Skeletal muscle tissue (tissue), 4 donors: Measurements from ENCODE around the gene KCND3. TPM values are rescaled to one million over a fixed set of nuclear protein-coding genes. Genes with fewer than 3 reads are reported as not detected.

Experiments
- H3K27ac ChIP-seq: one replicate; pipeline ENCODE4 v1.7.0; 2013; ENCODE audit warnings: mild to moderate bottlenecking, low read depth, low read length, inconsistent platforms
- H3K27me3 ChIP-seq, 3 donors: one replicate each; pipeline ENCODE4 v1.7.0; 2013; ENCODE audit warnings: low read length in 3 of 3; ENCODE audit not compliant: control insufficient read depth in 3 of 3, insufficient read depth in 3 of 3
- H3K36me3 ChIP-seq, 3 donors: one replicate each; pipeline ENCODE4 v1.7.0; 2013; ENCODE audit warnings: low read length in 3 of 3; ENCODE audit not compliant: control insufficient read depth in 3 of 3, insufficient read depth in 3 of 3
- H3K4me1 ChIP-seq, 3 donors: one replicate each; pipeline ENCODE4 v1.7.0; 2013; ENCODE audit warnings: low read length in 3 of 3, mild to moderate bottlenecking in 3 of 3; ENCODE audit not compliant: control insufficient read depth in 3 of 3, insufficient read depth in 3 of 3
- H3K4me3 ChIP-seq, 3 donors: one replicate each; pipeline ENCODE4 v1.7.0; 2013; ENCODE audit warnings: low read length in 3 of 3
- H3K9ac ChIP-seq, 3 donors: one replicate each; pipeline ENCODE4 v1.7.0; 2013; ENCODE audit warnings: low read length in 3 of 3, mild to moderate bottlenecking in 3 of 3, moderate library complexity in 2 of 3, low read depth in 1 of 3
- H3K9me3 ChIP-seq, 3 donors: one replicate each; pipeline ENCODE4 v1.7.0; 2013; ENCODE audit warnings: low read length in 3 of 3; ENCODE audit not compliant: control insufficient read depth in 3 of 3
- total RNA-seq: library from RNA; depleted of rRNA; stranded (reverse); fragments of >200 nt; gene quantifications from one replicate; pipeline ENCODE4 v1.2.3, GENCODE V29; 2014
- donor health status: Osteomylitis.

The KCND3 gene
- total RNA-seq, 1 donor from 2014 or later: 1.0 TPM

DNA sequence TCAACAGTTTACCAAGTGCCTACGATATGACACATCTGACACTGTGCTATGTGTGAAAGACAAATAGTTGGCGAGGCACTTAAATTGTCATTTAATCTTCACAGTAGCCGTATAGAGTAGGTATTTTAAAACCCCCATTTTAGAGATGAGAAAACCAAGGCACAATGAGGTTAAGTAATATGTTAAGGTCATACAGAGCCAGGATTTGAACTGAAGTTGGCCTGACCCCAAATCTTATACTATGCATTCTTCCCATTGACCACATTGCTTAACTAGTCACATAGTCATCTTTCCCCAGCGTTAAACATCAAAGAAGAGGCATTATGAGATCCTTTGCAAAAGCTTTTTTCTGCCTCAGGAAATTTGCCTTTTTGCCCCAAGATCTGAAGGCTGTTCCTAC, 254.1 kb downstream of the KCND3 start:
- Histone ChIP-seq H3K9me3 (no peaks in the 10 kb centered on the region), H3K4me1 (peaks cover 74 to 95% (median 89%) of the 10 kb centered on the region in 3 donors), H3K36me3 (no peaks in the 10 kb centered on the region), H3K27me3 (no peaks in the 10 kb centered on the region), H3K27ac (no peak overlapping the region), H3K9ac (no peak overlapping the region), H3K4me3 (no peak overlapping the region)

DNA sequence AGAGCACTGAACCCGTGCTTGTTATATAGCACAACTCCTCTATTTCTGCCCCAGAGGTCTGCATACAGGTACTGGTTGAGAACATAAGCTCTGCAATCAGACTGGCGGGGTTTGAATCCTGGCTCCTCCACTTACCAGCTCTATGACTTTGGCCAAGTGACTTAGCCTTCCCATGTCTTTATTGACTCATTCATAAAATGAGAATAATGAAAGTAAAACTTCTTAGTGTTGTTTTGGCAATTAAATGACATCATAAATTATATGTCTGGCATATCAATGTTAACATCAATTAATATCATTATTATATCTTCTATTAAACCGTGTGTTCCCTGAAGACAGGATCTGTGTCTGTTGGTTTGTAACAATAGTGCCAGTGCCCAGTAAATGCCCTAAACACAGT, 254.6 kb downstream of the KCND3 start:
- no peak overlapping the region for H3K9ac ChIP-seq
- peaks cover 74 to 95% (median 89%) of the 10 kb centered on the region in 3 donors for H3K4me1 ChIP-seq
- H3K36me3 ChIP-seq: no peaks in the 10 kb centered on the region
- H3K4me3 ChIP-seq: no peak overlapping the region
- H3K9me3 ChIP-seq: no peaks in the 10 kb centered on the region
- no peaks in the 10 kb centered on the region for H3K27me3 ChIP-seq
- H3K27ac ChIP-seq: no peak overlapping the region

DNA sequence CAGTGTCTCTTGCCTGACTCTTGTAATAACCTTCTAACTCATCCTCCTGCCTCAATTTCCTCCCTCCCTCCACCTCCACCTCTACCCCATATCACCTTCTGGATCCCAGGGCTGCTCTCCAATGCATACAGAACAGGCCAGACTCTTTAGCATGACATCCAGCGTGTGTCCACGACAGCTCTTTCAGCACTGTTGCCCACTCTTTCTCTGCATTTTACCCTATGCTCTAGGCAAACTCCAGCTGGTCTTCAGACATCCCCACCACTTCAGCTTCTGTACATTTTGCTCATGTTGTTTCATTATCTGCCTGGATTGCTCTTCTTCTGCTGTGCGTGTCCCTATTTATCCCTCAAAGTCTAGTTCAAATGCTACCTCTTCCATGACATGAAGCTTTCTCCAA, 255.0 kb downstream of the KCND3 start:
- H3K27ac ChIP-seq: peak overlapping the region; percentile 59
- no peaks in the 10 kb centered on the region for H3K9me3 ChIP-seq
- H3K36me3 ChIP-seq: no peaks in the 10 kb centered on the region
- peaks cover 74 to 95% (median 89%) of the 10 kb centered on the region in 3 donors for H3K4me1 ChIP-seq
- peak overlapping the region in 1 of 3 donors; percentile 27 for H3K9ac ChIP-seq
- no peak overlapping the region for H3K4me3 ChIP-seq
- no peaks in the 10 kb centered on the region for H3K27me3 ChIP-seq

DNA sequence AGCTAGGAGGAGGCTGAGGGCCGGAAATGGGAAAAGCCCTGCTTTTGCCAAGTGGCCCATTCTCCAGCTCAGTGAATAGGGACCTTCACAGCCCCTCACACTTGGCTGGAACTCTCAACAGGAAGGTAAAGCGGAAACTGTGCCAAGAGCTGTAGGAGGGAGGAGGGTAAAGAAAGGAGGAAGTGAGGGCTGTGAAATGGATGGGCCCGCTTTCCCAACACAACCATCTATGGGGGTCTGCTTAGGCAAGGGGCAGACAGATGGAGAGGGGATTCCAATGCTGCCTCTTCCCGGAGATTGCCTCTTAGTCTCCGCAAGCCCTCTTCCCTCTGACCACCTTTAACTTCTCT, 255.5 kb downstream of the KCND3 start:
- Histone ChIP-seq H3K27me3 (no peaks in the 10 kb centered on the region), H3K4me1 (peaks cover 75 to 98% (median 92%) of the 10 kb centered on the region in 3 donors), H3K9me3 (no peaks in the 10 kb centered on the region), H3K4me3 (peak overlapping the region in 1 of 3 donors; percentile 22), H3K9ac (no peak overlapping the region), H3K36me3 (no peaks in the 10 kb centered on the region), H3K27ac (peak overlapping the region; percentile 59)

DNA sequence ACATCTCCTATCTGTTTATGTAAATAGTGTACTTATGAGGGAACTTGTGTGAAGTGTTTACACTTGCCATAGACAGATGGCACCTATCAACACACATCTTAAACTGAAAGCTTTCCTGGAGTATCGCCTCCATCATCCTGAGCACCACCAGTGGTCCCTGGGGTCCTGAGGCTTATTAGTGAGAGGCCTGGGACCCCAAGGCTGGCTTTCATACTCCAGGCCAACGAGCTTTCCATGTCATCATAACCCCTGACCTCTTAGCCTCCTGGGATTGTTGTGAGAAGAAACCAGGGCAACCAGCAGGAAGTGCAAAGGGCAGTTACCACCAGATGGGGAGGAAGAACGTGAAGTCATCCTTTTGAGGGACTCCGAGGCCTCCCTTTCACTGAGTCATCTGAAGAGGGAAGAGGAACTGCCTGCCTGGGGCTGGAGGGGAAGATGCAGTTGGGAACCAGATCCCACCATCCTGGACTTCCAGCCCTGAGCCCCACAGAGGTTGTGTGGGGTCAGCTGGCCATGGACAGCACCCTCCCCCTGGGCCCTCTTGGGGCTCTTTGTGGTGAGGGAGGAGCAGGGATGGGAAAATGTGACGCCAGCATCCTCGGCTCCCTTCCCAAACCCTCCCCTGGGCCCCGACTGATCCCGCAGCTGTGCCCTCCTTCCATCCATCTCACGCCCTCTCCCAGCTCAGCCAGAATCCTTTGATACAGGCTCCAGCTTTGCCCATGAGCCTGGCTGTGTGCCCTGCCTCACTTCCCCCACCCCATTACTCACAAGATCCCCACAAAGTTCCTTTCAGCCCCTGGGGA, 256.1 kb downstream of the KCND3 start:
- H3K27me3 ChIP-seq: no peaks in the 10 kb centered on the region
- peak overlapping the region; percentile 59 for H3K27ac ChIP-seq
- H3K9me3 ChIP-seq: no peaks in the 10 kb centered on the region
- peak overlapping the region in 1 of 3 donors; percentile 13 for H3K4me3 ChIP-seq
- no peaks in the 10 kb centered on the region for H3K36me3 ChIP-seq
- peaks cover 77 to 97% (median 96%) of the 10 kb centered on the region in 3 donors for H3K4me1 ChIP-seq
- H3K9ac ChIP-seq: no peak overlapping the region

DNA sequence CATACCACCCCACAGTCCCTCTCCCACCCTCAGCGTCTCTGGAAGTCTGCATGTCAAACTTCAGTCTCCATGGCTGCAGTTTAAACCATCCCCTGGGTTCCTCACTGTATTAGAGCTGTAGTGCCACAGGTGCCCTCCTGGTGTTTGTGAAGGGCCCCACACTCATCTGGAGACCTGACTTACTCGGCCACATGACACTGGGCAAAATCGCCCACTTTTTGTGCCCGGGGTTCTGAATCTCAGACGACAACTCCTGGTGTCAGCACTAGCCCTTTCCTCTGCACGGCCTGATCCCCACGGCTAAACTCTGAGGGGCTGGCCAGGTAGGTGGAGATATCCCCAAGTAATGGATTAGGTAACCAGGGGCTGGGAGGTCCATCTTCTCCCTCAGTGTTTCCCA, 256.8 kb downstream of the KCND3 start:
- peaks cover 76 to 97% (median 96%) of the 10 kb centered on the region in 3 donors for H3K4me1 ChIP-seq
- H3K9ac ChIP-seq: no peak overlapping the region
- no peaks in the 10 kb centered on the region for H3K27me3 ChIP-seq

DNA sequence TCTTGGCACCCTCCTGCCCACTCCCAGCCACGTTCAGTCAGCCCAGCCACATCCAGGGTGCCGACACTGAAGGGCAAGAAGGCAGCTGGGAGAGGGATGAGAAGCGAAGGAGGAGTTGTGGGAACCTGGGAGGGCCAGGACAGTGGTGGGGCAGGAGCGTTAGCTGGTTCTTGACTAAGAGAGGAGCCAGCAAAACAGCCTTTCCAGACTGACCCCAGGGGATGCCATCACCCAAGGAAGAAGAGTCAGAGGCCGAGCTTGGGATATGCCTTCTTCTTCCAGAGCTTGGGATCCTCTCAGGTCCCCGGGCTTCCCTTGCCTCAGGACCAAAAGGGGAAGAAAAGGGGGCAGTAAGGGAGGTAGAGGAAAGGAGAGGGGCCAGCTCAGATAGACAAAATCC, 257.5 kb downstream of the KCND3 start:
- H3K9me3 ChIP-seq: no peaks in the 10 kb centered on the region
- H3K27ac ChIP-seq: no peak overlapping the region
- peaks cover 0 to 7% (median 0%) of the 10 kb centered on the region in 3 donors for H3K36me3 ChIP-seq
- no peaks in the 10 kb centered on the region for H3K27me3 ChIP-seq
- no peak overlapping the region for H3K4me3 ChIP-seq
- peak overlapping the region in 1 of 3 donors; percentile 40 for H3K9ac ChIP-seq
- H3K4me1 ChIP-seq: peaks cover 76 to 97% (median 96%) of the 10 kb centered on the region in 3 donors

More for the DNA sequence above, 256.8 kb downstream of the KCND3 start:
- Histone ChIP-seq H3K4me3 (no peak overlapping the region), H3K36me3 (peaks cover 0 to under 1% (median 0%) of the 10 kb centered on the region in 3 donors), H3K27ac (peak overlapping the region; percentile 59), H3K9me3 (no peaks in the 10 kb centered on the region)

DNA sequence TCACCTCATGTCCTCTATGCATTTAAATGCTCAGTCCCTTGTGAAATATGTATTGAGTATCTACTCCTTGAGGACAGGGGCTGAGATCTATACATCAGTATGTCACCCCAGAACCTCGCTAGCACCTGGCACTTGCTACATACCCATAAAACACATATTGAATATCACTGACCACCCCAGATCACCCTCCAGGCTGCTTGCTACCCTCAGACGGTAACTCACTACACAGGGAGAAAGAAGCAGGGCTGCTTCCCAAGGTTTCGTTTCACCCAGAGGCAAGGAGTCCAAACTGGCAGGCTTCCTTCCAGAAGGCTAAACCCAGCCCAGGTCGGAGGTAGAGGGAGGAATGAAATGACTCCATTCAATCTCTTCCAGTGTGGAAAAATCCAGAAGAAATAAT, 258.8 kb downstream of the KCND3 start:
- Histone ChIP-seq H3K36me3 (peaks cover 0 to 7% (median 0%) of the 10 kb centered on the region in 3 donors), H3K27me3 (no peaks in the 10 kb centered on the region), H3K9ac (peak overlapping the region in 2 of 3 donors; percentile 41 to 77), H3K4me3 (no peak overlapping the region), H3K27ac (peak overlapping the region; percentile 62), H3K9me3 (no peaks in the 10 kb centered on the region), H3K4me1 (peaks cover 73 to 97% (median 95%) of the 10 kb centered on the region in 3 donors)

DNA sequence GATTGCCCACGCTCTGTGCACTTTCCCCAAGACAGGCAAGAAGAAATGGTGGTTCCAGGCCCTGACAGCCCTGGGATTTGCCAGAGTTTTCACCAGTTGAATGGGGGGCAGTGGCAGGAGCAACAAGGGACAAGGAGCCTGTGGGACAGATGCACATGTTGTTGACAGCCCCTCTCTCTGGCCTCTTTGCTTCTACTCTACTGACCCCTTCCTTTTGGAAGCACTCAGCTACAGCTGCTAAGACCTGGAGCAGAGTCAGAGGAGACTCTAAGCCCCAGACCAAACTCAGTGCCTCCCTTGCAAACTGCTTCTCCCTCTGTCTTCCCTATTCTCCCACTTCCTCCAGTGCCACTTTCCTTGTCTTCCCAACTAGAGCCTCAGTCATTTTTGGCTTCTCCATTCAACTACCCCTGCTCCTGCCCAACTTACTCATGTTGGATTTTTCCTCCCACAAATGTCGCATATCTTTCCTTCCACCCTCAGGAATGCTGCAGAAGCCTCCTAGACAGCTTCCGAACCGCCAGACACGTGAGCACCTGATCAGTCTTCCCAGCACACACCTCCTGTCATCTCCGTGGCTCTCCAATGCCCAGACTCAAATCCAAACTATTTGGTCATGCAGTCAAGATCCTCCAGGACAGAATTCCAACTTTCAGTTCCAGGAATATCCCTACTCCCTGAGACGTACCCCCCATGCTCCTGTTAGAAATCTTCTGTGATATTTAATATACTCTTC, 259.4 kb downstream of the KCND3 start:
- peak overlapping the region in 2 of 3 donors; percentile 35 to 38 for H3K4me3 ChIP-seq
- H3K9me3 ChIP-seq: no peaks in the 10 kb centered on the region
- H3K4me1 ChIP-seq: peaks cover 77 to 97% (median 94%) of the 10 kb centered on the region in 3 donors
- H3K27ac ChIP-seq: peak overlapping the region; percentile 62
- peaks cover 0 to 7% (median 0%) of the 10 kb centered on the region in 3 donors for H3K36me3 ChIP-seq
- peak overlapping the region; percentile 5 to 77 (median 60) for H3K9ac ChIP-seq
- no peaks in the 10 kb centered on the region for H3K27me3 ChIP-seq
